ENCODE measurements around the gene GPR143. TPM values are rescaled to one million over a fixed set of nuclear protein-coding genes. Genes with fewer than 3 reads are reported as not detected.

The GPR143 gene
- total and polyA plus RNA-seq, 2 of the 4 experiments (the other 2 are of a cell fraction), result 0.07 TPM; not detected in 1

- in situ Hi-C loops (cut with MboI; ENCODE audit: low sequenced_read_pairs) (no loop called here), intact Hi-C loops (cut with micrococcal nuclease) (no loop called here), dilution Hi-C loops (cut with HindIII; ENCODE audit: low sequenced_read_pairs, unreplicated experiment) (no loop called here)
- Histone ChIP-seq H4K8ac (ENCODE audit: low read depth in 2 of 2, low read length in 2 of 2) (no peak overlapping the region), H3K79me1 (ENCODE audit: low read depth in 1 of 2, low read length in 2 of 2) (no peaks in the 10 kb centered on the region), H3K9ac (ENCODE audit: low read depth, low read length) (no peak overlapping the region), H2AK5ac (ENCODE audit: low read depth, low read length) (no peak overlapping the region), H3K9me3 (ENCODE audit: control insufficient read depth, insufficient read depth, low read length) (peaks cover 8% of the 10 kb centered on the region), H3K4me3 (ENCODE audit: insufficient read depth, low read depth, low read length) (no peak overlapping the region), H2BK15ac (ENCODE audit: low read depth, low read length) (no peak overlapping the region), H3K18ac (ENCODE audit: low read depth, low read length) (no peak overlapping the region), H3K9me1 (ENCODE audit: insufficient read depth, low read length) (no peaks in the 10 kb centered on the region), H3K23ac (ENCODE audit: low read depth, low read length) (no peak overlapping the region), H2BK120ac (ENCODE audit: low read depth, low read length) (no peak overlapping the region), H3K4me1 (ENCODE audit: control insufficient read depth, insufficient read depth, low read length) (no peaks in the 10 kb centered on the region), H4K5ac (ENCODE audit: low read depth, low read length) (no peak overlapping the region), H3K27me3 (ENCODE audit: control insufficient read depth, insufficient read depth, low read length) (peaks cover 13% of the 10 kb centered on the region; the same call in 1 of the 2 replicates), H3K14ac (replicated peaks; ENCODE audit: low read depth, low read length) (no peak overlapping the region), H3K4me2 (ENCODE audit: low read depth, low read length) (no peak overlapping the region), H3K36me3 (ENCODE audit: control insufficient read depth, insufficient read depth, low read length) (no peaks in the 10 kb centered on the region), H2AFZ (replicated peaks; ENCODE audit: low read length, poor library complexity) (no peak overlapping the region), H3K4ac (ENCODE audit: low read depth, low read length) (no peak overlapping the region), H2AK9ac (replicated peaks; ENCODE audit: low read depth, low read length, poor library complexity) (no peak overlapping the region), H3K56ac (ENCODE audit: extremely low read depth, insufficient read depth, low read length) (no peak overlapping the region), H2BK20ac (ENCODE audit: low read depth, low read length) (no peak overlapping the region), H4K20me1 (ENCODE audit: insufficient read depth, low read length) (no peaks in the 10 kb centered on the region), H2BK5ac (ENCODE audit: low read depth, low read length, poor library complexity, severe bottlenecking) (no peak overlapping the region), H3K27ac (ENCODE audit: insufficient read depth, low read length) (no peak overlapping the region), H4K91ac (ENCODE audit: insufficient read depth, low read depth, low read length) (no peak overlapping the region)
- TF ChIP-seq ELK1 (IDR thresholded peaks at IDR 0.05; ENCODE audit: borderline replicate concordance, low read depth, low read length) (no peak), FOS (IDR thresholded peaks at IDR 0.05; ENCODE audit: low read depth, low read length) (no peak), RFX5 (IDR thresholded peaks at IDR 0.05; ENCODE audit: low read depth, low read length) (no peak), MAZ (IDR thresholded peaks at IDR 0.05; ENCODE audit: borderline replicate concordance, low read depth, low read length) (no peak), MAFK (IDR thresholded peaks at IDR 0.05; ENCODE audit: low read depth, low read length) (no peak), SMC3 (IDR thresholded peaks at IDR 0.05; ENCODE audit: low read depth, low read length) (no peak), CEBPB (IDR thresholded peaks at IDR 0.05; ENCODE audit: low read depth, low read length) (no peak), POLR2A (IDR thresholded peaks at IDR 0.05; ENCODE audit: low read depth, low read length) (no peak), BHLHE40 (IDR thresholded peaks at IDR 0.05; ENCODE audit: low read depth, low read length) (no peak), RCOR1 (IDR thresholded peaks at IDR 0.05; ENCODE audit: insufficient replicate concordance, low read length) (no peak), NFE2L2 (IDR thresholded peaks at IDR 0.05; ENCODE audit: low read depth, low read length) (no peak), CTCF (conservative IDR thresholded peaks at IDR 0.05; ENCODE audit: low read depth, low read length) (no peak), MXI1 (IDR thresholded peaks at IDR 0.05; ENCODE audit: borderline replicate concordance, low read depth, low read length) (no peak), USF2 (IDR thresholded peaks at IDR 0.05; ENCODE audit: low read depth, low read length) (no peak), CHD1 (IDR thresholded peaks at IDR 0.05; ENCODE audit: low read depth, low read length) (no peak), RAD21 (IDR thresholded peaks at IDR 0.05; ENCODE audit: low read length) (no peak)
- 83% methylated on average over 1 of the region's 7 CpGs; no CpG with 5 or more reads in 1 of the 2 experiments for WGBS, 2 experiments (ENCODE audit: extremely low coverage in 2 of 2, insufficient read length in 1 of 2)
- POLR2A ChIA-PET (ENCODE audit: unreplicated experiment), result no interaction called here
- DNase-seq (no peak), ATAC-seq (ENCODE audit: low read depth) (no peak)
- no TSS peak for BruUV-seq (replicated peaks)
- CTCF ChIA-PET, result no interaction called here
Measured at GRCh38 chrX:9781941-9782340, 16.3 kb upstream of the GPR143 start.
